Sigmoid colon (tissue), 4 donors: ENCODE data around the gene LYL1.

Source experiments
- EP300 ChIP-seq, 4 donors: sonication (generic); formaldehyde crosslinking; IDR thresholded peaks; one replicate each; pipeline ENCODE4 v1.6.1; 2017; ENCODE audit warnings: antibody characterized with exemption in 4 of 4
- POLR2A ChIP-seq, 2 donors: fragments of 450-650 bp; IDR thresholded peaks; one replicate each; pipeline ENCODE4 v1.6.1; 2016; ENCODE audit warnings: antibody characterized with exemption in 2 of 2, mild to moderate bottlenecking in 2 of 2, moderate library complexity in 2 of 2

GRCh38 chr19:13083627-13084026 lies 19.0 kb downstream of the LYL1 start:
- TF ChIP-seq EP300 (IDR thresholded peaks at IDR 0.05), result no peak
- TF ChIP-seq POLR2A (IDR thresholded peaks at IDR 0.05), result no peak
